ENCODE results near the gene BCL11B.

Gene BCL11B

DNA sequence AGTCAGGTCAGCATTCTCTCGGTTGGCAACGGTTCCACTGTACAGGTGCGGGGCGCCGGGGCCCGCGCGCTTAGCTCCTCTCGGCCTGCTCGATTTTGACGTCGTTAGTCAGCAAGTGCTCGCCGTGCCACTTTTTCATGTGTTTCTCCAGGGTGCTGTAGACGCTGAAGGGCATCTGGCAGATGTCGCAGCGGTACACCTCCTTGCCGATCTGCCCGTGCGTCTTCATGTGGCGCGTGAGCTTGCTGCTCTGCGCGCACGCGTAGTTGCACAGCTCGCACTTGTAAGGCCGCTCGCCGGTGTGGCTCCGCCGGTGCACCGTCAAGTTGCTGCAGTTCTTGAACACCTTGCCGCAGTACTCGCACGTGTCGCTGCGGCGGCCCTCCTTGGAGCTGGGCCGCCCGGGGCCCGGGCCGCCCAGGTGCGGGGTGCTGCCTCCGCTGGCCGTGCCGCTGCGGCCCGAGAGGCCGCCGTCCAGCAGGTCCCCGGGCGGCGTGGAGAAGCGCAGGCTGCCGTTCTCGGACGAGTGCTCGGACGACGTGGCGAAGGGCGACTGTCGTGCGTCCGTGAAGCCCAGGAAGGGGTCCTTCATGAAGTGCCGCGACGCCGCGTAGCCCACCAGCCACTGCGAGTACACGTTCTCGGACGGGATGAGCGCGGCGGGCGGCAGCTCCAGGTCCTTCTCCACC lies 97.8 kb downstream of the BCL11B start:
- TF ChIP-seq, protein P1, sequence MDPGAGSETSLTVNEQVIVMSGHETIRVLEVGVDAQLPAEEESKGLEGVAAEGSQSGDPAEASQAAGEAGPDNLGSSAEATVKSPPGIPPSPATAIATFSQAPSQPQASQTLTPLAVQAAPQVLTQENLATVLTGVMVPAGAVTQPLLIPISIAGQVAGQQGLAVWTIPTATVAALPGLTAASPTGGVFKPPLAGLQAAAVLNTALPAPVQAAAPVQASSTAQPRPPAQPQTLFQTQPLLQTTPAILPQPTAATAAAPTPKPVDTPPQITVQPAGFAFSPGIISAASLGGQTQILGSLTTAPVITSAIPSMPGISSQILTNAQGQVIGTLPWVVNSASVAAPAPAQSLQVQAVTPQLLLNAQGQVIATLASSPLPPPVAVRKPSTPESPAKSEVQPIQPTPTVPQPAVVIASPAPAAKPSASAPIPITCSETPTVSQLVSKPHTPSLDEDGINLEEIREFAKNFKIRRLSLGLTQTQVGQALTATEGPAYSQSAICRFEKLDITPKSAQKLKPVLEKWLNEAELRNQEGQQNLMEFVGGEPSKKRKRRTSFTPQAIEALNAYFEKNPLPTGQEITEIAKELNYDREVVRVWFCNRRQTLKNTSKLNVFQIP (CRISPR knock-in tag; IDR thresholded peaks at IDR 0.05; ENCODE audit: borderline replicate concordance, low read depth) = no peak
- no peak for TF ChIP-seq BACH2 (CRISPR knock-in tag; IDR thresholded peaks at IDR 0.05; ENCODE audit: borderline replicate concordance)
- no peak for ATAC-seq

DNA sequence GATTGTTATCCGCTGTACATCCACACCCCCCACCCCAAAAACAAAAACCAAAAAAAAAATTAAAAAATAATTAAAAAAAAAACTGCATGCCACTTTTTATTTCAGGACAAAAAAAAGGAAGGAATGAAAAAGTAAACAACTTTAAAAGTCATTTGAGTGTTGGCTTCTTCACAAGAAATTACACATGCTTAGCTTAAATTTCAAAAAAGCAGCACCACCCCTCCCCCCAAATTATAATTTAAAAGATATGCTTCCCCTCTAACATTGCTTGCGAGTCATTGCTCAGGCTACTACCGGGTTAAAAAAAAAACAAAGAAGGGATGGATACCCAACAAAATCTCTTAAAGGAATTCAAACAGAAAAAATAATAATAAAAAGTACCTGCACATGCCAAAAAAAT lies 98.5 kb downstream of the BCL11B start:
- no peak for ATAC-seq
- TF ChIP-seq ZFP30 (CRISPR knock-in tag; IDR thresholded peaks at IDR 0.05) (no peak), ZC3H10 (CRISPR knock-in tag; IDR thresholded peaks at IDR 0.05) (no peak)

DNA sequence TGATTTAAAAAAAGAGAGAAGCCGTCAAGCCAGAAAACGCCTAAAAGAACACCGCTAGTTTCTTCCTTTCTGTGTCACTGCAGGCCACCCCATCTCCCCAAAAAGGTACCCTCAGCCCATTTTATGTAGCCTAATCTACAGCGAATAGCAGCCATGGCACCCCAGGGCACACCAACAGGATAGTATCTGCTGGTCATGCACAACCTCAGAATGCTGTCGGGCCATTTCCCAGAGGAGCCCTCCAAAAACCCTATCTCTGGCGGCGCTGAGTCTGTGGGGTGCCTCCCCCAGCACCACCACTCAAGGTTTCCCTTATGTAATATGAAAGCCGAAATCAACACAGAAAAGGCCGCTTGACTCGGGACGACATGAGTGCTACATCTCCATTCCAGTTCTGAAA lies 98.9 kb downstream of the BCL11B start:
- no peak for TF ChIP-seq CSDC2 (CRISPR knock-in tag; IDR thresholded peaks at IDR 0.05)
- TF ChIP-seq, protein P1 (CRISPR knock-in tag; IDR thresholded peaks at IDR 0.05; ENCODE audit: borderline replicate concordance, low read depth) = no peak
- TF ChIP-seq, protein P2, sequence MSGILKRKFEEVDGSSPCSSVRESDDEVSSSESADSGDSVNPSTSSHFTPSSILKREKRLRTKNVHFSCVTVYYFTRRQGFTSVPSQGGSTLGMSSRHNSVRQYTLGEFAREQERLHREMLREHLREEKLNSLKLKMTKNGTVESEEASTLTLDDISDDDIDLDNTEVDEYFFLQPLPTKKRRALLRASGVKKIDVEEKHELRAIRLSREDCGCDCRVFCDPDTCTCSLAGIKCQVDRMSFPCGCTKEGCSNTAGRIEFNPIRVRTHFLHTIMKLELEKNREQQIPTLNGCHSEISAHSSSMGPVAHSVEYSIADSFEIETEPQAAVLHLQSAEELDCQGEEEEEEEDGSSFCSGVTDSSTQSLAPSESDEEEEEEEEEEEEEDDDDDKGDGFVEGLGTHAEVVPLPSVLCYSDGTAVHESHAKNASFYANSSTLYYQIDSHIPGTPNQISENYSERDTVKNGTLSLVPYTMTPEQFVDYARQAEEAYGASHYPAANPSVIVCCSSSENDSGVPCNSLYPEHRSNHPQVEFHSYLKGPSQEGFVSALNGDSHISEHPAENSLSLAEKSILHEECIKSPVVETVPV (CRISPR knock-in tag; IDR thresholded peaks at IDR 0.05) = no peak
- no peak for TF ChIP-seq GLIS3 (CRISPR knock-in tag; IDR thresholded peaks at IDR 0.05)
- no peak for TF ChIP-seq TOX (CRISPR knock-in tag; IDR thresholded peaks at IDR 0.05; ENCODE audit: borderline replicate concordance)
- TF ChIP-seq BACH2 (CRISPR knock-in tag; IDR thresholded peaks at IDR 0.05; ENCODE audit: borderline replicate concordance) = no peak
- TF ChIP-seq ZNF70 (CRISPR knock-in tag; IDR thresholded peaks at IDR 0.05) = no peak
- no peak for TF ChIP-seq RARB (CRISPR knock-in tag; IDR thresholded peaks at IDR 0.05)
- TF ChIP-seq ZFP3 (CRISPR knock-in tag; IDR thresholded peaks at IDR 0.05) = no peak
- TF ChIP-seq, protein P3, sequence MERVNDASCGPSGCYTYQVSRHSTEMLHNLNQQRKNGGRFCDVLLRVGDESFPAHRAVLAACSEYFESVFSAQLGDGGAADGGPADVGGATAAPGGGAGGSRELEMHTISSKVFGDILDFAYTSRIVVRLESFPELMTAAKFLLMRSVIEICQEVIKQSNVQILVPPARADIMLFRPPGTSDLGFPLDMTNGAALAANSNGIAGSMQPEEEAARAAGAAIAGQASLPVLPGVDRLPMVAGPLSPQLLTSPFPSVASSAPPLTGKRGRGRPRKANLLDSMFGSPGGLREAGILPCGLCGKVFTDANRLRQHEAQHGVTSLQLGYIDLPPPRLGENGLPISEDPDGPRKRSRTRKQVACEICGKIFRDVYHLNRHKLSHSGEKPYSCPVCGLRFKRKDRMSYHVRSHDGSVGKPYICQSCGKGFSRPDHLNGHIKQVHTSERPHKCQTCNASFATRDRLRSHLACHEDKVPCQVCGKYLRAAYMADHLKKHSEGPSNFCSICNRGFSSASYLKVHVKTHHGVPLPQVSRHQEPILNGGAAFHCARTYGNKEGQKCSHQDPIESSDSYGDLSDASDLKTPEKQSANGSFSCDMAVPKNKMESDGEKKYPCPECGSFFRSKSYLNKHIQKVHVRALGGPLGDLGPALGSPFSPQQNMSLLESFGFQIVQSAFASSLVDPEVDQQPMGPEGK (CRISPR knock-in tag; IDR thresholded peaks at IDR 0.05; ENCODE audit: borderline replicate concordance) = no peak
- TF ChIP-seq ISL1 (CRISPR knock-in tag; IDR thresholded peaks at IDR 0.05) = no peak
- TF ChIP-seq ZNF565 (CRISPR knock-in tag; conservative IDR thresholded peaks at IDR 0.05; ENCODE audit: low read depth) = no peak
- no peak for TF ChIP-seq ARNTL (CRISPR knock-in tag; IDR thresholded peaks at IDR 0.05; ENCODE audit: borderline replicate concordance, low read depth)
- TF ChIP-seq ZFP30 (CRISPR knock-in tag; IDR thresholded peaks at IDR 0.05) = no peak
- no peak for ATAC-seq

DNA sequence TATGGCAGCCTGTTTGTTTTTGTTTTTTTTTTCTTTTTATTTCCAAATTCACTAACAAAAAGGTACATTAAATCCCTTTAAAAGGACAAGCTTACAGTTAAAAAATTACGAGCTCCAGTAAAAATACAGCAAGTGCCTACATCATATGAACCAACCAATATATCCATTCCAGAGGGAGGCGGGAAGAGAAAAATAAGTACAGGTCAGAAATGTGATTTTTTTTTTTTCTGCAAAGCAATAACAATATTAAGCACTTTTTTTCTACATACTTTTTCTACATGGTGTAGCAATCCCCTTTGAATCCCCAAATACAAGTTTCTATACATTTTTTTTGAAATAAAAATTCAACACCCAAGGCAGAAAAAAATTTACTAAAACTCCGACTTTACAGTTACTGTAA lies 100.6 kb downstream of the BCL11B start:
- ATAC-seq = no peak
- TF ChIP-seq ARNTL (CRISPR knock-in tag; IDR thresholded peaks at IDR 0.05; ENCODE audit: borderline replicate concordance, low read depth) (no peak), ZNF70 (CRISPR knock-in tag; IDR thresholded peaks at IDR 0.05) (no peak), ZFP30 (CRISPR knock-in tag; IDR thresholded peaks at IDR 0.05) (no peak), ZNF565 (CRISPR knock-in tag; conservative IDR thresholded peaks at IDR 0.05; ENCODE audit: low read depth) (no peak), TOX (CRISPR knock-in tag; IDR thresholded peaks at IDR 0.05; ENCODE audit: borderline replicate concordance) (no peak), ESRRG (CRISPR knock-in tag; IDR thresholded peaks at IDR 0.05) (no peak), GLIS3 (CRISPR knock-in tag; IDR thresholded peaks at IDR 0.05) (no peak), BACH2 (CRISPR knock-in tag; IDR thresholded peaks at IDR 0.05; ENCODE audit: borderline replicate concordance) (no peak), ZC3H10 (CRISPR knock-in tag; IDR thresholded peaks at IDR 0.05) (no peak), OSR1 (CRISPR knock-in tag; IDR thresholded peaks at IDR 0.05) (no peak)
- TF ChIP-seq, protein P4, sequence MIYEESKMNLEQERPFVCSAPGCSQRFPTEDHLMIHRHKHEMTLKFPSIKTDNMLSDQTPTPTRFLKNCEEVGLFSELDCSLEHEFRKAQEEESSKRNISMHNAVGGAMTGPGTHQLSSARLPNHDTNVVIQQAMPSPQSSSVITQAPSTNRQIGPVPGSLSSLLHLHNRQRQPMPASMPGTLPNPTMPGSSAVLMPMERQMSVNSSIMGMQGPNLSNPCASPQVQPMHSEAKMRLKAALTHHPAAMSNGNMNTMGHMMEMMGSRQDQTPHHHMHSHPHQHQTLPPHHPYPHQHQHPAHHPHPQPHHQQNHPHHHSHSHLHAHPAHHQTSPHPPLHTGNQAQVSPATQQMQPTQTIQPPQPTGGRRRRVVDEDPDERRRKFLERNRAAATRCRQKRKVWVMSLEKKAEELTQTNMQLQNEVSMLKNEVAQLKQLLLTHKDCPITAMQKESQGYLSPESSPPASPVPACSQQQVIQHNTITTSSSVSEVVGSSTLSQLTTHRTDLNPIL (CRISPR knock-in tag; IDR thresholded peaks at IDR 0.05; ENCODE audit: low read depth) = no peak
